Stimulated activated CD4-positive, alpha-beta T cell treated with anti-CD3 and anti-CD28 coated beads, Interleukin-1b, Interleukin-23, amount 100 ng/mL, for 1 hour (primary cell): Measurements from ENCODE around the gene LIN37.

Experiments
- DNase-seq, 2 donors: peaks; one replicate each; pipeline ENCODE4 v3.0.0-alpha.2; 2020; ENCODE audit warnings: low read depth in 2 of 2

Gene LIN37

DNA sequence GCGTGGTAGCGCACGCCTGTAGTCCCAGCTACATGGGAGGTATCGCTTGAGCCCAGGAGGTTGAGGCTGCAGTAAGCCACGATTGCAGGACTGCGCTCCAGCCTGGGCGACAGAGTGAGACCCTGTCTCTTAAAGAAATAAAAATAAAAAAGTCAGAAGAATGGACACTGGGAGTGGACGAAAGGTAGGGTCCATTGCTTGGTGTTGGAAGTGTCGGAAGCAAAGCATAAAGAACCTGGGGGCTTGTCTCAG, 26.6 kb downstream of the LIN37 start:
- DNase-seq, result no peak

DNA sequence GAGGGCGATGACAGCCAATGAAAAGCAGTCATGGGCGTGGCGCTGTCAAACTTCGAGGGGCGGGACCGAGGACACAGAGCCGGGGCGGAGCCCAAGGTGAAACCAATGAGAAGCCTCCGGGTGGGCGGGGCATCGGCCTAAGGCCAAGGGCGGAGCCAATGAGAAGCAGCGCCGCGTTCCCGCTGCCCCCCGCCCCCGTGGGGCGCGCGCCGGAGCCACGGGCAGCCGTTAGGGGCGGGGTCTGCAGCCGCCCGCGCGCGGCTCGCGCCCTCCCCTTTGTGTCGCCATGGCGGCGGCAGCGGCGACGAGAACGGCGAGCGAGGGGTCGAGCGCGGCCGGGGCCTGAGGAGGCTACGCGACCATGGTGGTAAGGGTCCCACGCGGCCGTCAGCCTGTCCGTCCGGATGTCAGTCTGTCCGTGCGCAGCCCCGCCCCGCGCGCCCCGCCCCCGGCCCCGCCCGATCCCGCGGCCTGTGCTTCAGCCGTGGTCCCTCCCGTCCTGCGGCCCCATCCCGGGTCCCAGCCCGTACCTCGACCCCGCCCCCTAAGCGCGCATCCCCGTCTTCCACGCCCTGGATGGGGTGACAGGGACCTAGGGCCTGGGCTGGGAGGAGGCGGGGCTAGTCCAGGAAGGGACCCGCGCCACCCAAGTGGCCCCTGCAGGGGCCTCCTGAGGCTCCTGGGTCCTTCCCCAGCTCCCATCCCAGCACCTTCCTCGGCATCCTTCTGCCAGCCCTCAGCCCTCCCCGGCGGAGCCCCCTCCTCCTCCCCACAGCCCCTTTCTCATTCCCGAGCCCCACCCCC, 27.1 kb downstream of the LIN37 start, which contains the start of gene ARHGAP33:
Gene ARHGAP33 (plus strand): TSS at position 267 of the 804 bp plus-strand sequence. CDS start 95 bp downstream, at position 362.
- DNase-seq, result peak; percentile 96 to 97

DNA sequence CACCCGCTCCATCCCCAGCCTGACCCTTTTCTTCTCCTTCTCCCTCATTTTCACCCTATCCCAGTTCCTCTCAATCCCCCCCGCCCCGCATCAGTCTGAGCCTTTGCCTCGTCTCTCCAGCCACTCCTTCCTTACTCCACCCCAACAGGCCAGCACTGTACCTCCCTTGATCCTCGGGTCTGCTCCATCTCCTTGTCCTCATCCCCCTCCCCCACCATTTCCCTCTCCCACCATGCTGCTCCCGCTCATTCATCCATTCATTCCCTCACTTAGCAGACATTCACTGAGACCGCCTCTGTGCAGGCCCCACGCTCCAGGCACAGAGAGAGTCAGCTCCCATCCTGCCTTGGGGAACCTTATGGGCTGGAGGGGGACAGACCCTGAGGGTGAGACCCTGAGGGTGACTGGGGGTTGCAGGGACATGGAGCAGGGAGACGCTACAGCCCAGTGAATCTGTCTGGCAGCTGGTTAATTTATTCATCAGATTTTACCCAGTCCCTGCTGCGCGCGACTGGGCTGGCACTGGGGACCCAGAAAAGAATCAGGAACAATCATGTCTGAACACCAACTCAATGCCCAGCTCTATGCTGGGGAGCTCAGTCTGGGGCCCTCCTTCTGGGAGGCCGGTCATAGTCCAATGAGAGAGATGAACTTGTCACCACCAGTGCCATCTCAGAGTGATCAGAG, 27.9 kb downstream of the LIN37 start:
- DNase-seq, result no peak

DNA sequence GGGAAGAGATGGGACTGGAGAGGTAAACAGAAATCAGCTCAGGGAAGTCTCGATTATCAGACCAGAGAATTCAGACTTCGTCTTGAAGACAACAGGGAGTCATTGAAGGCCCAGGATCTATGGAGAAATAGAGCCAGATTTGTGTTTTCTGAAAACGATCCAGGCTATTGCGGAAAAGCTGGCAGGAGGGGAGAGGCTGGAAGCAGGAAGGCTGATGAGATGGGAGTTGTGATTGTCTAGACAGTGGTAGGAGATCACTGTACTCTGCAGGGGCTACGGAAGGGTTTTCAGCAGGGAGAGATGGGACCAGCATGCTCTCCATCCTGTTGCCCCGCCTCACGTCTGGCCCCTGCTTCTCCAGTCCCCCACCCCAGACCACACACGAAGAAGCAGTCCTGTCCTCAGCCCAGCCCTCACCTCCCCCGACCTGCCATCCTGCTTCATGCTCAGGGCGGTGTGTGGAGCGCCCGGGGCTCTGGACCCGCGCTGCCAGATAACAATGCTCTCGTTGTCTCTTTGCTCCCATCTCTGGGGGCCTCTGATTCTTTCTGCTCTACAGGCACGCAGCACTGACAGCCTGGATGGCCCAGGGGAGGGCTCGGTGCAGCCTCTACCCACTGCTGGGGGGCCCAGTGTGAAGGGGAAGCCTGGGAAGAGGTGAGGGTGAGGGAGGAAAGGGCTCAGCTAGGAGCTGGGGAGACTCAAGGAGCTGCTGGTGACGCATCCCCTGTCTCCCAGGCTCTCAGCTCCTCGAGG, 28.9 kb downstream of the LIN37 start:
- DNase-seq, result no peak

DNA sequence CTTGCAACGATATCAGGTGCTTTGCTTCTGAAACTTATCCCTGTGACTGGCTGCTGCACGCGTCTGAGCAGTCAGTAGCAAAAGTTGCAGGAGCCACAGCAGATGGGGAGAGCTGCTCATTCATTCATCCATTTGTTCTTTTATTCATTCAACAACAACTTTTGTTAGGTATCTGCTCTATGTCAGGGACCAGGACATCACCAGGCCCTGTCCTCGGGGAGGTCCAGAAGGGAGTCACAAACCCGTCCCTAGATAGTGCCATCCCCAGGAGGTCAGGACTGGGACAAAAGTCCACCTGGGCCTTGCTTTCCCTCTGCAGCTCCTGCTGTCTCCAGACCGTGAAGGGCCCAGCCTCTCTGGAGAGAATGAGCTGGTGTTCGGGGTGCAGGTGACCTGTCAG, 29.6 kb downstream of the LIN37 start:
- no peak for DNase-seq

DNA sequence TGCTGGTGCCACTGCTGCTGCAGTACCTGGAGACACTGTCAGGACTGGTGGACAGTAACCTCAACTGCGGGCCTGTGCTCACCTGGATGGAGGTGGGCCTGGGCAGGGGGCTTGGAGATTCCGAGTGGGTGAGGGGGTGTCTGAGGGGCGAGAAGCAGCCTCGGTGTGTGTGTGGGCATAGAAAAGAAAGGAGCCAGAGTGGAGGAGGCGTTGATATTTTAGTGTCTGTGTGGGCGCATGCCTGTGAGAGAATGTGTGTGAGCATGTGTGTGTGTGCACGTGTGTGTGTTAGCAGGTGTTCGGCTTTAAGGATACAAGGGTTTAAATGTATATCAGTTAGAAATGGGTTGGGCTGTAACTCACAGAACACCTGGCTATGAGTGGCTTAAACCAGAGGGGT, 30.7 kb downstream of the LIN37 start:
- DNase-seq, result no peak

DNA sequence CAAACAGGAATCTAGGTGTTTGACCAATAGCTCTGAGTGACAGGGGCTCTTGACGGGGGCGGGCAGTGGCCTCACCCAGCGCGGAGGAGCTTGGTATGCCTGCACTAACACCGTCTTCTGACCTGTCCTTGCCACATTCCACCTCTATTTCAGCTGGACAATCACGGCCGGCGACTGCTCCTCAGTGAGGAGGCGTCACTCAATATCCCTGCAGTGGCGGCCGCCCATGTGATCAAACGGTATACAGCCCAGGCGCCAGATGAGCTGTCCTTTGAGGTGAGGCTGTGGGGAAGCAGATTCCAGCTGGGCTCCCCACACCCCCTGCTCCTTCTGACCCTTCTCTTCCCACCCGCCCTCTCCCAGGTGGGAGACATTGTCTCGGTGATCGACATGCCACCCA, 31.7 kb downstream of the LIN37 start:
- DNase-seq, result no peak

DNA sequence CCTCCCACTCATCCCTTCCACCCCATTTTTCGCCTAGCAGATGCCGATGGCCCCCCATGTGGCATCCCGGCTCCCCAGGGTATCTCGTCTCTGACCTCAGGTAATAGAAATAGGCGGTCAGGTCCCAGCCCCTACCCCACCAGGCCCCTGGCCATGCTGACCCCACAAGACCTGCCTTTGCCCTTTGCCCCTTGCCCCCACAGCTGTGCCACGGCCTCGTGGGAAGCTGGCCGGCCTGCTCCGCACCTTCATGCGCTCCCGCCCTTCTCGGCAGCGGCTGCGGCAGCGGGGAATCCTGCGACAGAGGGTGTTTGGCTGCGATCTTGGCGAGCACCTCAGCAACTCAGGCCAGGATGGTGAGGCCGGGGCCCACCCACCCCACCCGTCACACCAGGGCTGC, 32.3 kb downstream of the LIN37 start:
- no peak for DNase-seq

DNA sequence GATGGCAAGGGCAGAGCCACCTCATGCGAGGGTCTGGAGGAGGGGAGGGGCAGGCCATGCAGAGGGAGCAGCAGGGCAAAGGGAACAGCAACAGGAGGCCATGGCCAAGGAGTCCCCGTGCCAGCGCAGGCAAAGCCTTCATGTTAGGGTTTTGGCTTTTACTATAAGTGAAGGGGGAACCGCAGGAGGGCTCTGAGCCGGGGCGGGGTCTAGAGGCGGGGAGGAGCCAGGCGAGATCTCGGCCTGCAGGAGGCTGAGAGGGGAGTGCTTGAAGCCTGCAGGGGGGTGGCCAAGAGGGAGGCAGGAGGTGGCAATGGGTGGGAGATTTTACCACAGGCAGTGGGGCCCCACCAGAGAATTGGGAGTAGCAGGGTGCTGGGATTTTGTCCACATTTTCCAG, 33.3 kb downstream of the LIN37 start:
- DNase-seq, result no peak

DNA sequence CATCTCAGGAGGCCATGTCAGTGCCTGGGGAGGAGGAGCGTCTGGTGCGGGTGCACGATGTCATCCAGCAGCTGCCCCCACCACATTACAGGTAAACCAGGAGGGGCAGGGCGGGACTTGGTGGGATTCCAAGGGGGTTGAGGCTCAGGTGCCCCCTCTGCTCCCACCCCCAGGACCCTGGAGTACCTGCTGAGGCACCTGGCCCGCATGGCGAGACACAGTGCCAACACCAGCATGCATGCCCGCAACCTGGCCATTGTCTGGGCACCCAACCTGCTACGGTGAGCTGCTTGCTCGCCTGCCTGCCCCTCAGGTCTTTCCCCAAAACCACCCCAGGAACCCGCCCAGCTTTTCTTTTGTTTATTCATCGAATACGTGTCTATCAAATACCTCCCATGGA, 34.2 kb downstream of the LIN37 start:
- no peak for DNase-seq

DNA sequence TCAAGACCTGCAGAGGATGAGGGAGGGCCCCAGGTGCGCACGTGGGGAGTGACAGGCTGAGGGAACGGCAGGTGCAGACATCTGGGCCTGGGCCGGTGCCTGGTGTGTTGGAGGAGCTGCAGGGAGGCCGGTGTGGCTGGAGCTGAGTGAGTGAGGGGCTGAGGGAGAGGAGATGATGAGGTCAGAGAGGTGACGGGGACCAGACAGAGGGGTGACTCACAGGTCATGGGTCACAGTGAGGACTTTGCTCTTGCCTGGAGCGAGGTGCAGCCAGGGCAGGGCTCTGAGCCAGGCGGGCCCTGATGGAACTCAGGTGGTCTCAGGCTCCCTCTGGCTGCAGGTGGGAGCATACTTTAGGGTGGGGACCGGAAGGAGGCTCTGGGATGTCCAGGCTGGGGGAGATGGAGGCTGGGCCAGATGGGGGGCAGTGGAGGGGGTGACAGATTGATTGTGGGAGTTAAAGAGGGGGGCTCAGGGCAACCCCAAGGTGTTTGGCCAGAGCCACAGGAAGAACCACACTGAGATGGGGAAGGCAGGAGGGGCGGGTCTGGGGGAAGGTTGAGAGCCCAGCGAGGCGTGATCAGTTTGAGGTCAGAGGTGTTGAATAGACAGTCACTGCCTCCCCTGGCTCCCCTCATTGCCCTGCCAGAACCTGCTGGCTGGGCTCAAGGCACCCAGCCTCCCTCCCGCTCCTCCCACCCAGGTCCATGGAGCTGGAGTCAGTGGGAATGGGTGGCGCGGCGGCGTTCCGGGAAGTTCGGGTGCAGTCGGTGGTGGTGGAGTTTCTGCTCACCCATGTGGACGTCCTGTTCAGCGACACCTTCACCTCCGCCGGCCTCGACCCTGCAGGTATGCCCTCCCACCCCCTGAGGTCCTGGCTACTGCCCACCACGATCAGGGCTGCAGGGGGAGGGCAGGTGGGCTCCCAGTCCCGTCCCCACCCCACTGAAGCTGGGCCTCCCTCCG, 35.4 kb downstream of the LIN37 start:
- no peak for DNase-seq

DNA sequence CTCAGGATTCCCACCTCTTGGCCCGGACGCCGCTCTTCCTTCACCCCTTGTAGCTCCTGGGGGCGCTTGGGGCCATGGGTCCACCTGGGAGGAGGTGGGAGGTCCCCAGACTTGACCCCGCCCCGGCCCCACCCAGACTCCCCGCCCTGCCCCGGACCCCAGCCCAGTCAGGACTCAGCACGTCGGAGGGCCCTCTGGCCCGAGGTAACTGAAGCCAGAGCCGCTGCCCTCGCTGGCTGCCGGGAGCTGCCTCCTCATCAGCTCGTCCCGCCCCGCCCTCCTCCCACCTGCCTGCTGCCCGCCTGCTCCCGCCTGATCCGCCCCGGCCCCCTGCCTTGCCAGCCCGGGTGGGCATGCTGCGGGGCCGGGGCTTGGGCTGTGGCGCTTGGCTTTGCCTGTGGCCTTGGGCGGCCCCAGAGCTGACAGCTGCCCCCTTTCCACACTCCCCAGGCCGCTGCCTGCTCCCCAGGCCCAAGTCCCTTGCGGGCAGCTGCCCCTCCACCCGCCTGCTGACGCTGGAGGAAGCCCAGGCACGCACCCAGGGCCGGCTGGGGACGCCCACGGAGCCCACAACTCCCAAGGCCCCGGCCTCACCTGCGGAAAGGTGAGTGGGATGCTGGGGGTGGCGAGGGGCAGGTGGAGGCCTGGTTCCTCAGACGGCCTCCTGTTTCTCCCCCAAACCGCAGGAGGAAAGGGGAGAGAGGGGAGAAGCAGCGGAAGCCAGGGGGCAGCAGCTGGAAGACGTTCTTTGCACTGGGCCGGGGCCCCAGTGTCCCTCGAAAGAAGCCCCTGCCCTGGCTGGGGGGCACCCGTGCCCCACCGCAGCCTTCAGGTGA, 36.3 kb downstream of the LIN37 start:
- no peak for DNase-seq

DNA sequence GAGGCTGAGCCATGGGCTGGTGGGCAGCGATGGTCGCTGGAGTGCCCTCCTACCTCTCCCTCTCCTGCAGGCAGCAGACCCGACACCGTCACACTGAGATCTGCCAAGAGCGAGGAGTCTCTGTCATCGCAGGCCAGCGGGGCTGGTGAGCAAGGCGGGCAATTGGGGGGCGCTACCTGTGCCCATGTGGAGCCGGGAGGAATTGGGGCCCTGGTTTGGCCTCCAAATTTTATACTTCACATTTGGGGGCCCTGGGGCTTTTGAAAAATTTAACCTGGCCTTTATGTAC, 36.9 kb downstream of the LIN37 start:
- no peak for DNase-seq

DNA sequence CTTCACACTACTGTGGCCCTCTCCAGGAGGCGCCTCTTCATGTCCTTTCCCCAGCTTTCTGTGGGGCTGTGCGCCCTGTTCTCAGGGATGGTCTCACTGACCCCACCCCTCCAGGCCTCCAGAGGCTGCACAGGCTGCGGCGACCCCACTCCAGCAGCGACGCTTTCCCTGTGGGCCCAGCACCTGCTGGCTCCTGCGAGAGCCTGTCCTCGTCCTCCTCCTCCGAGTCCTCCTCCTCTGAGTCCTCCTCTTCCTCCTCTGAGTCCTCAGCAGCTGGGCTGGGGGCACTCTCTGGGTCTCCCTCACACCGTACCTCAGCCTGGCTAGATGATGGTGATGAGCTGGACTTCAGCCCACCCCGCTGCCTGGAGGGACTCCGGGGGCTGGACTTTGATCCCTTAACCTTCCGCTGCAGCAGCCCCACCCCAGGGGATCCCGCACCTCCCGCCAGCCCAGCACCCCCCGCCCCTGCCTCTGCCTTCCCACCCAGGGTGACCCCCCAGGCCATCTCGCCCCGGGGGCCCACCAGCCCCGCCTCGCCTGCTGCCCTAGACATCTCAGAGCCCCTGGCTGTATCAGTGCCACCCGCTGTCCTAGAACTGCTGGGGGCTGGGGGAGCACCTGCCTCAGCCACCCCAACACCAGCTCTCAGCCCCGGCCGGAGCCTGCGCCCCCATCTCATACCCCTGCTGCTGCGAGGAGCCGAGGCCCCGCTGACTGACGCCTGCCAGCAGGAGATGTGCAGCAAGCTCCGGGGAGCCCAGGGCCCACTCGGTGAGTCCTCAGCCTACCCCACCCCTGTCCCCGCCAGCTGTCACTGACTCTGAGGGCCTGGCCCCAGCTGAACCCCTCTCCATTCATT, 38.2 kb downstream of the LIN37 start:
- no peak for DNase-seq

DNA sequence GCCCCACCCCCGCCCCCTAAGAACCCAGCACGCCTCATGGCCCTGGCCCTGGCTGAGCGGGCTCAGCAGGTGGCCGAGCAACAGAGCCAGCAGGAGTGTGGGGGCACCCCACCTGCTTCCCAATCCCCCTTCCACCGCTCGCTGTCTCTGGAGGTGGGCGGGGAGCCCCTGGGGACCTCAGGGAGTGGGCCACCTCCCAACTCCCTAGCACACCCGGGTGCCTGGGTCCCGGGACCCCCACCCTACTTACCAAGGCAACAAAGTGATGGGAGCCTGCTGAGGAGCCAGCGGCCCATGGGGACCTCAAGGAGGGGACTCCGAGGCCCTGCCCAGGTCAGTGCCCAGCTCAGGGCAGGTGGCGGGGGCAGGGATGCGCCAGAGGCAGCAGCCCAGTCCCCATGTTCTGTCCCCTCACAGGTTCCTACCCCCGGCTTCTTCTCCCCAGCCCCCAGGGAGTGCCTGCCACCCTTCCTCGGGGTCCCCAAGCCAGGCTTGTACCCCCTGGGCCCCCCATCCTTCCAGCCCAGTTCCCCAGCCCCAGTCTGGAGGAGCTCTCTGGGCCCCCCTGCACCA, 38.9 kb downstream of the LIN37 start:
- DNase-seq, result no peak

DNA sequence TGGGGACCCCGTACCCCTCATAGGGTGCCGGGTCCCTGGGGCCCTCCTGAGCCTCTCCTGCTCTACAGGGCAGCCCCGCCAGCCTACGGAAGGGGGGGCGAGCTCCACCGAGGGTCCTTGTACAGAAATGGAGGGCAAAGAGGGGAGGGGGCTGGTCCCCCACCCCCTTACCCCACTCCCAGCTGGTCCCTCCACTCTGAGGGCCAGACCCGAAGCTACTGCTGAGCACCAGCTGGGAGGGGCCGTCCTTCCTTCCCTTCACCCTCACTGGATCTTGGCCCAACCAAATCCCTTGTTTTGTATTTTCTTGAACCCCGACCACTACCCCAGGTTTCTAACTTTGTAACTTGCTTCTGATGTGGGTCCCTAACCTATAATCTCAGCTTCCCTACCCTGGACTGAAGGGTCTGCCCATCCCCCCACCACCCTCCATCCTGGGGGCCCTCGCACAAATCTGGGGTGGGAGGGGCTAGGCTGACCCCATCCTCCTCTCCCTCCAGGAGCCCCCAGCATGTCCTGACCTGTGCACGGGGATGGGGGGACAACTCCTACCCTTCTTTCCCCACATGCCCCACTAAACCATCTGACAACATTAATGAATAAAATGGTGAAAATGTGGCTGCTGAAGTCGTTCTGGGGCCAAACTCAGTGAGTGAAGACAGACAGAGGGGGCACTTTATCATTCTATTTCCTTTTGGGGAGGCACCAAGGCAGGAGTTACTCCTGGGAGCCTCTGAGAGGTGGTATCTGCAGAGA, 40.0 kb downstream of the LIN37 start:
- DNase-seq, result no peak

DNA sequence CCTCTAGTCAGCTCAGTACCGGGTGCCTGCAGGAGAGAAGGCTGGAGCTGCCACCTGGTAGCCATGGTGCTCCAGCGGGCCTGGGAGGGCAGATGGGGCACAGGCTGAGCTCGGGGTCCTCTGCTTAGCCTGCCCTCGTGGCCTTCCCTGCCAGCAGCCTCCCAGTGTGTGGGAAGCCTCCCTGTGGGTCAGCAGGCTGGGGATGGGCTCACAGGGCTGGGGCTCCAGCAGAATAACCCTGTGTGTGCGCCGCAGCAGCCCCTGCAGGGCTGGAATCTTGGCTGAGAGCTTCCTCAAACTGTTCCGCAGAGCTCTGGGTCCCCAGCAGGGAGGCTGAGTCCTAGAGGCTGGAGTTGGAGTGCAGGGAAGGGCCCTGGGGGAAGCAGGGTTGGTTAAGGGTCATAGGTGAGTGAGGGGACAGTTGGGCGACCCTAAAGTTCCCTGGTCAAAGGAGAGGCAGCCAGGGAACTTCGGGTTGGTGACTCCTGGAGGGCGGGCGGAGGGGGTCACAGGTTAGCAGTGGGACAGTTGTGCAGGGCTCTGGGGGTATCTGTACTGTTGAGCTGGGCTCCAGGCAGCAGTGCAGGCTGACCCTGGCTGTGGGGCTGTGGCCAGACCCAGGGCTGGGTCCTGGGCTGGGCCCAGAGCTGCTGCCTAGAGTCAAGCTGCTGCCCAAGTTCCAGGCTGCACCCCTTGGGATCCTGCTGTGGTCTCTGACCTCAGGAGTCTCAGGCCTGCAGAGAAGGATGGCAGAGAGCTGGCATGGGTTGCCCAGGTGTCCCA, 41.0 kb downstream of the LIN37 start:
- DNase-seq, result no peak
